Measurements from ENCODE around the gene B3GNT2. TPM values are rescaled to one million over a fixed set of nuclear protein-coding genes. Genes with fewer than 3 reads are reported as not detected.
A peak's percentile ranks its signal among the peaks of the same experiment; 100 is the strongest.

The B3GNT2 gene
- total and polyA plus RNA-seq, 3 donors from 2014 or later = 19.7 to 20.9 (median 20.9) TPM

GRCh38 chr2:62206024-62206423 is 10.1 kb downstream of the B3GNT2 start:
- H3K4me3 ChIP-seq = no peak overlapping the region
- H3K36me3 ChIP-seq (ENCODE audit: low read depth, missing control alignments) = no peaks in the 10 kb centered on the region
- TF ChIP-seq CTCF (IDR thresholded peaks at IDR 0.05) = no peak
- TF ChIP-seq POLR2A (IDR thresholded peaks at IDR 0.05) = no peak
- no peak for DNase-seq
- H3K4me1 ChIP-seq = peaks cover 16% of the 10 kb centered on the region
- no peaks in the 10 kb centered on the region for H3K27me3 ChIP-seq
- H3K27ac ChIP-seq = no peak overlapping the region
- H3K9me3 ChIP-seq = no peaks in the 10 kb centered on the region
- intact Hi-C loops (cut with DNase I; ENCODE audit: low total_unique reads) = no loop called here
- 92 to 94% methylated on average over 5 of the region's 5 CpGs for WGBS, 2 donors

GRCh38 chr2:62207491-62207890 is 11.6 kb downstream of the B3GNT2 start:
- no peak for TF ChIP-seq CTCF (IDR thresholded peaks at IDR 0.05)
- no peak for TF ChIP-seq POLR2A (IDR thresholded peaks at IDR 0.05)
- Histone ChIP-seq H3K27ac (peak overlapping the region in 1 of 2 donors; percentile 4), H3K36me3 (ENCODE audit: low read depth, missing control alignments) (no peaks in the 10 kb centered on the region), H3K4me1 (peaks cover 16% of the 10 kb centered on the region), H3K4me3 (no peak overlapping the region), H3K9me3 (no peaks in the 10 kb centered on the region), H3K27me3 (no peaks in the 10 kb centered on the region)
- WGBS, 2 donors = 82 to 84% methylated on average over 10 of the region's 10 CpGs
- DNase-seq = no peak
- intact Hi-C loops (cut with DNase I; ENCODE audit: low total_unique reads) = no loop called here

GRCh38 chr2:62208074-62208757 is 12.3 kb downstream of the B3GNT2 start:
- Histone ChIP-seq H3K27me3 (no peaks in the 10 kb centered on the region), H3K27ac (peak overlapping the region; percentile 1 to 43), H3K9me3 (no peaks in the 10 kb centered on the region), H3K4me3 (no peak overlapping the region), H3K36me3 (ENCODE audit: low read depth, missing control alignments) (no peaks in the 10 kb centered on the region), H3K4me1 (peaks cover 16% of the 10 kb centered on the region)
- TF ChIP-seq CTCF (IDR thresholded peaks at IDR 0.05) (no peak), POLR2A (IDR thresholded peaks at IDR 0.05) (no peak)
- intact Hi-C loops (cut with DNase I; ENCODE audit: low total_unique reads) = no loop called here
- 48 to 63% methylated on average over 4 of the region's 4 CpGs for WGBS, 2 donors
- DNase-seq = no peak

- Histone ChIP-seq H3K4me3 (no peak overlapping the region), H3K27me3 (no peaks in the 10 kb centered on the region), H3K27ac (peak overlapping the region; percentile 43 to 73), H3K4me1 (peaks cover 16% of the 10 kb centered on the region), H3K9me3 (no peaks in the 10 kb centered on the region), H3K36me3 (ENCODE audit: low read depth, missing control alignments) (no peaks in the 10 kb centered on the region)
- intact Hi-C loops (cut with DNase I; ENCODE audit: low total_unique reads) = no loop called here
- WGBS, 2 donors = 68 to 79% methylated on average over 5 of the region's 5 CpGs
- no peak for DNase-seq
- TF ChIP-seq POLR2A (IDR thresholded peaks at IDR 0.05) (no peak), CTCF (IDR thresholded peaks at IDR 0.05) (no peak)
These were observed 12.8 kb downstream of the B3GNT2 start for GRCh38 chr2:62208758-62209114.

- H3K27me3 ChIP-seq = no peaks in the 10 kb centered on the region
- peaks cover 16% of the 10 kb centered on the region for H3K4me1 ChIP-seq
- no peaks in the 10 kb centered on the region for H3K9me3 ChIP-seq
- H3K27ac ChIP-seq = peak overlapping the region; percentile 43 to 73
- DNase-seq = no peak
- intact Hi-C loops (cut with DNase I; ENCODE audit: low total_unique reads) = no loop called here
- 78 to 91% methylated on average over 8 of the region's 8 CpGs for WGBS, 2 donors
- no peaks in the 10 kb centered on the region for H3K36me3 ChIP-seq (ENCODE audit: low read depth, missing control alignments)
- TF ChIP-seq POLR2A (IDR thresholded peaks at IDR 0.05) (no peak), CTCF (IDR thresholded peaks at IDR 0.05) (no peak)
- H3K4me3 ChIP-seq = no peak overlapping the region
These were observed 13.6 kb downstream of the B3GNT2 start for GRCh38 chr2:62209427-62209991.
